ENCODE results near the gene ANKRD13D. TPM values are rescaled to one million over a fixed set of nuclear protein-coding genes. Genes with fewer than 3 reads are reported as not detected.

Gene ANKRD13D
- total and polyA plus RNA-seq, 7 donors = 4.1 to 8.6 (median 7.0) TPM

DNA sequence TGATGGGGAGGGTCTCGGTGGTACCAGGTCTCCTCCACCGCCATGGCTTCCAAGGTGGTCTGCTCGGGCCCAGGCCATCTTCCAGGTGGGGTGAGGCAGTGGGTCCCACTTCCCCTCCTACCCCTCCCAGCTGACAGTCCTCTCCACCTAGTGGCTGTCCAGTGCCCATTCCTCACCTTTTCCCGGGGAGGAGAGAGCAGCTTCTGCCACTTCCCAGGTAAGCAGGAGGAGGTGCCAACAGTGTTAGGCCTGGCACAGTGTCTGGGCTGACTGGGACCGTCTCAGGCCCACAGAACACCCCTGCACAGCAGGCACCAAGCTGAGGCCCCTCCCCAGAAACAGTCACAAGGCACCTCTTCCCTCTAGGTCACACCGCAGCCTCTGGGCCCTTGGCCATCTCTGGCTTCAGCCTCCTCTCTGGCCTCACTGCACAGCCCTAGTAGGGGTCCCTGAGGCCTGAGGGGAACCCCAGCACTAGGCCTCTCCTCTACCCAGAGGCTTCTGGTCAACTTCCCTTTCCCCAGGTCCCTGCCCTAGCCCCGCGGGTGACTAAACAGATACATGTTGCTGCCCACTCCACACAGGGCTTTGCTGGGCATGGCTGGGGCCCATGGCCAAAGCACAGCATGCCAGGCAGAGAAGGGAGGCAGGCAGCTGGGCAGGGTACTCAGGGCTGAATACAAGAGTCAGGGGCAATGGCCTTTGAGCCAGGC lies 2.3 kb upstream of the ANKRD13D start:
- H3K4me3 ChIP-seq = no peak overlapping the region
- H3K4me1 ChIP-seq = peaks cover 22% of the 10 kb centered on the region
- H3K27ac ChIP-seq = peak overlapping the region; percentile 66
- intact Hi-C loops (cut with DNase I) = no loop called here
- 78 to 81% (median 80%) methylated on average over 8 of the region's 8 CpGs for WGBS, 3 donors
- peaks cover 3 to 65% of the 10 kb centered on the region in 2 donors for H3K36me3 ChIP-seq (ENCODE audit: insufficient read depth in 1 of 2, low read depth in 1 of 2)
- DNase-seq (peak; percentile 25 to 60), ATAC-seq (no peak)
- H3K27me3 ChIP-seq (ENCODE audit: insufficient read depth in 3 of 3, low read length in 2 of 3) = no peaks in the 10 kb centered on the region
- H3K9me3 ChIP-seq = no peaks in the 10 kb centered on the region
- TF ChIP-seq, protein P1, sequence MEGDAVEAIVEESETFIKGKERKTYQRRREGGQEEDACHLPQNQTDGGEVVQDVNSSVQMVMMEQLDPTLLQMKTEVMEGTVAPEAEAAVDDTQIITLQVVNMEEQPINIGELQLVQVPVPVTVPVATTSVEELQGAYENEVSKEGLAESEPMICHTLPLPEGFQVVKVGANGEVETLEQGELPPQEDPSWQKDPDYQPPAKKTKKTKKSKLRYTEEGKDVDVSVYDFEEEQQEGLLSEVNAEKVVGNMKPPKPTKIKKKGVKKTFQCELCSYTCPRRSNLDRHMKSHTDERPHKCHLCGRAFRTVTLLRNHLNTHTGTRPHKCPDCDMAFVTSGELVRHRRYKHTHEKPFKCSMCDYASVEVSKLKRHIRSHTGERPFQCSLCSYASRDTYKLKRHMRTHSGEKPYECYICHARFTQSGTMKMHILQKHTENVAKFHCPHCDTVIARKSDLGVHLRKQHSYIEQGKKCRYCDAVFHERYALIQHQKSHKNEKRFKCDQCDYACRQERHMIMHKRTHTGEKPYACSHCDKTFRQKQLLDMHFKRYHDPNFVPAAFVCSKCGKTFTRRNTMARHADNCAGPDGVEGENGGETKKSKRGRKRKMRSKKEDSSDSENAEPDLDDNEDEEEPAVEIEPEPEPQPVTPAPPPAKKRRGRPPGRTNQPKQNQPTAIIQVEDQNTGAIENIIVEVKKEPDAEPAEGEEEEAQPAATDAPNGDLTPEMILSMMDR (IDR thresholded peaks at IDR 0.05) = no peak

DNA sequence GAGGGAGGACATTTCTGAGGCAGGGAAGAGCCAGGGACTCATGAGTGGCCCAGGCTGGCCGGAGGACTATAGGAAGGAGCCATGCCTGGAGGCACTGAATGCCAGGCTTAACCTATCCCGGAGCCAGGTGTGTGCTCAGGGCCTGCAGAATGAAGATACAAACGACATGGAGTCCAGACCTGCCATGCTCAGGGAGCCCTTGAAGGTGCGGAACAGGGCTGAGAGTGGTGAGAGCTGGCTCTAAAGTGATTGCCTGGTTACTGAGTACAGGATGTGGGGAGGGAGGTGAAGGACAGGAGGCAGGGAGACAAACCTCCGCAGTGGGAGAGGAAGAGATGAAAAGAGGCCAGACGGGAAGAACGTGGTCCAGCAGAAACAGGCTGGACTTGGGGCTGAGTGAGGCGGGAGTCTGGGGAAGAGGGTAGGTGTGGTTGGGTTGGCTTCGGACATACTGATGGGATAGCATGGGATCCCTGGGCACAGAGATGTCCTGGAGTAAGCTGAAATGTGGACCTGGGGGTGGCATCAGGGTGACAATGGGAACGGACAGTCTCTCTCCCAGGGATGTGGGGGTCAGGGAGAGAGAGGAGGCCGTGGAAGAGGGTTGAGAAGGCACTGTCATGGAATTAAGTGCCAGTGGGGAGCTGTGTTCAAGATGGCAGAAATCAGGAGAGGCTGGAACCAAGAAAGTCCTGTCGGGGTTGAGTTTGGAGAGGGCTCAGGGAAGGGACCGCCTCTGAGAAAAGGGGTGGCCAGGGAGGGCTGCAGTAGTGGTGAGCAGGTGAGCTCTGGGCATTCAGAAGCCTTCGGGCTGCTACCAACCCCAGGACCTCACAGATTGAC lies 1.5 kb upstream of the ANKRD13D start:
- DNase-seq (peak; percentile 7 to 33), ATAC-seq (no peak)
- Histone ChIP-seq H3K4me3 (peak overlapping the region; percentile 68), H3K36me3 (ENCODE audit: insufficient read depth in 1 of 2, low read depth in 1 of 2) (peaks cover 3 to 64% of the 10 kb centered on the region in 2 donors), H3K27ac (peak overlapping the region; percentile 66), H3K27me3 (ENCODE audit: insufficient read depth in 3 of 3, low read length in 2 of 3) (no peaks in the 10 kb centered on the region), H3K9me3 (no peaks in the 10 kb centered on the region), H3K4me1 (peaks cover 22% of the 10 kb centered on the region)
- intact Hi-C loops (cut with DNase I) = no loop called here
- TF ChIP-seq, protein P1 (IDR thresholded peaks at IDR 0.05) = no peak
- WGBS, 3 donors = 73 to 81% (median 75%) methylated on average over 14 of the region's 14 CpGs

DNA sequence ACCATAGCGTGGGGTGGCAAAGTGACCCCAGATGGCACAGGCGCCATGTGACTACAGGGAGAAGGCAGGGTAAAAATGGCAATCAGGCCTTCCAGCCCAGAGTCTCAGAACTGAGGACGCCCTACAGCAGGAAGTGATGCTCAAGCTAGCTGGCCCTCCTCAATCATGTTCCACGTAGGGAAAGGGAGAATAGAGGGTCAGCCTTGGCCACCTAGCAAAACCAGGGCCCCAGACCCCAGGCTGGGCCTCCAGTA lies 978 bp upstream of the ANKRD13D start:
- WGBS, 3 donors = 44 to 58% (median 52%) methylated on average over 4 of the region's 4 CpGs
- Histone ChIP-seq H3K4me3 (peak overlapping the region; percentile 68), H3K27ac (peak overlapping the region; percentile 66), H3K9me3 (no peaks in the 10 kb centered on the region), H3K4me1 (peaks cover 25% of the 10 kb centered on the region), H3K36me3 (ENCODE audit: insufficient read depth in 1 of 2, low read depth in 1 of 2) (peaks cover 3 to 58% of the 10 kb centered on the region in 2 donors), H3K27me3 (ENCODE audit: insufficient read depth in 3 of 3, low read length in 2 of 3) (no peaks in the 10 kb centered on the region)
- intact Hi-C loops (cut with DNase I) = no loop called here
- TF ChIP-seq, protein P1 (IDR thresholded peaks at IDR 0.05) = no peak
- no peak for DNase-seq
- peak in 2 of 4 donors; percentile 6 to 14 for ATAC-seq

DNA sequence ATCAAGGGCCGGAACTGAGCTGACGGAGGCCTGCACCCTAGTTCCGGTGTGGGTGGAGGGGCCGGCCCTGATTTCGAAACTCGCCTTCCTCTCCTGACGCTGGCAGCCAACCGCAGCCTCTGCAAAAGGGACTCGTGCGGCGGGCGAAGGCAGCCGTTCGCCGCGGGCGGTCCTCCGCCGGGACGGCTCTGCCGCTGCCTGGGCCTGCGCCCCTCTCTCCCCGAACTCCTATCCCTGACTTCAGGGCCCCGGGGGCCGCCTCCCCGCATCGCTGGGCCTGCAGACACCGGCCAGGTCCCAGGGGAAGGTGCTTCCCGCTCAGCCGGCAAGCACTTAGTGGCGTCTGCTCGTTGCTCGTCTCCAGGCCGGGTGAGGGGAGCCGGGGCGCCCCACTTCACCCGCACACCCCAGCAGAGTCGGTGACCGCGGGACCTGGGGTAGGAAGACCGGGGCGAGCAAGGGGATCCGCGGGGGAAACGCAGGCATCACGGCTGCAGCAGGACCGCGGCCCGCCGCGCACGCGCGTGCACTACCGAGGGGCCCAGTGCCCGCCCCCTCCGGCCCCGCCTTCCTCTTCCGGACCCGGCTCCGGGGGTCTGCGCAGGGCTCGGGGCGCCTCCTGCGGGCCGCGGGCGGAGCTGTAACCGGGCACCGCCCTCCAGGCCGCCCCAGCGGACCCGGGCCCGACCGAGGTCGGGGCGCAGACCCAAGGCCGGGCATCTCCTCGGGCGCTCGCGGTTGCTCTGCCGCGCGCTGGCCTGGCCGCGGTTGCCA lies 464 bp upstream of the ANKRD13D start:
- Histone ChIP-seq H3K4me1 (peaks cover 26% of the 10 kb centered on the region), H3K9me3 (no peaks in the 10 kb centered on the region), H3K27me3 (ENCODE audit: insufficient read depth in 3 of 3, low read length in 2 of 3) (no peaks in the 10 kb centered on the region), H3K4me3 (peak overlapping the region; percentile 68), H3K36me3 (ENCODE audit: insufficient read depth in 1 of 2, low read depth in 1 of 2) (peaks cover 3 to 53% of the 10 kb centered on the region in 2 donors), H3K27ac (peak overlapping the region; percentile 66)
- TF ChIP-seq, protein P1 (IDR thresholded peaks at IDR 0.05) = peak; percentile 37
- intact Hi-C loops (cut with DNase I) = no loop called here
- ATAC-seq (peak; percentile 77 to 81 (median 78)), DNase-seq (peak; percentile 88 to 93)
- WGBS, 3 donors = 1 to 2% (median 1%) methylated on average over 52 to 87 of the region's 87 CpGs
